IMR-90 (cell line): ENCODE measurements around the gene NECAB2. TPM values are rescaled to one million over a fixed set of nuclear protein-coding genes. Genes with fewer than 3 reads are reported as not detected.

Source experiments
- ATAC-seq: fragments of 200-7000 bp; cut with Tn5 transposase; 2 replicates; pipeline ENCODE4 v1.9.1; 2020; ENCODE audit warnings: low read depth, mild to moderate bottlenecking, moderate library complexity
- BruUV-seq: library from RNA; stranded (reverse); fragments of 400-500 nt; replicated peaks from 2 replicates; lab custom pipeline; 2021; lab: Mats Ljungman, UMichigan
- CTCF ChIA-PET: fragments of 300-600 bp; formaldehyde crosslinking; extraction: SDS; loops from one replicate; lab custom pipeline; 2021; ENCODE audit warnings: antibody characterized with exemption; lab: Yijun Ruan, JAX
- POLR2A ChIA-PET: fragments of 300-600 bp; sonication (Branson Sonifier 250); formaldehyde crosslinking; loops from one replicate; lab custom pipeline; 2022; ENCODE audit warnings: antibody characterized with exemption; ENCODE audit not compliant: unreplicated experiment; lab: Charles Lee
- DNase-seq: peaks from one replicate; pipeline ENCODE4 v3.0.0; 2013
- H2AFZ ChIP-seq: replicated peaks from 2 replicates; pipeline ENCODE3; 2013; ENCODE audit warnings: low read length, mild to moderate bottlenecking; ENCODE audit not compliant: poor library complexity
- H2AK5ac ChIP-seq: 2 replicates; pipeline ENCODE4 v1.6.1; 2013; ENCODE audit warnings: low read depth, low read length, inconsistent platforms
- H2AK9ac ChIP-seq: replicated peaks from 2 replicates; pipeline ENCODE3; 2013; ENCODE audit warnings: mild to moderate bottlenecking, low read depth, low read length, moderate library complexity; ENCODE audit not compliant: poor library complexity
- H2BK120ac ChIP-seq: 2 replicates; pipeline ENCODE4 v1.6.1; 2013; ENCODE audit warnings: low read depth, low read length, inconsistent platforms
- H2BK15ac ChIP-seq: 3 replicates; pipeline ENCODE4 v1.6.1; 2013; ENCODE audit warnings: low read depth, low read length, inconsistent platforms
- H2BK20ac ChIP-seq: 2 replicates; pipeline ENCODE4 v1.6.1; 2013; ENCODE audit warnings: low read depth, mild to moderate bottlenecking, inconsistent platforms, low read length, moderate library complexity
- H2BK5ac ChIP-seq: 2 replicates; pipeline ENCODE4 v1.6.1; 2013; ENCODE audit warnings: mild to moderate bottlenecking, low read depth, low read length, inconsistent platforms; ENCODE audit not compliant: poor library complexity, severe bottlenecking
- H3K14ac ChIP-seq: replicated peaks from 2 replicates; pipeline ENCODE4 v1.6.1; 2013; ENCODE audit warnings: low read depth, low read length, inconsistent platforms
- H3K18ac ChIP-seq: 2 replicates; pipeline ENCODE4 v1.6.1; 2013; ENCODE audit warnings: low read depth, low read length, control low read depth
- H3K23ac ChIP-seq: 2 replicates; pipeline ENCODE4 v1.6.1; 2013; ENCODE audit warnings: low read depth, low read length, inconsistent platforms
- H3K27ac ChIP-seq: 2 replicates; pipeline ENCODE4 v1.5.1; 2013; ENCODE audit warnings: mild to moderate bottlenecking, control low read depth, low read length; ENCODE audit not compliant: insufficient read depth
- H3K27me3 ChIP-seq: 2 replicates; pipeline ENCODE4 v1.6.1; 2013; ENCODE audit warnings: low read length; ENCODE audit not compliant: control insufficient read depth, insufficient read depth
- H3K36me3 ChIP-seq: 2 replicates; pipeline ENCODE4 v1.6.1; 2013; ENCODE audit warnings: low read length, mixed read lengths; ENCODE audit not compliant: control insufficient read depth, insufficient read depth
- H3K4ac ChIP-seq: 2 replicates; pipeline ENCODE4 v1.6.1; 2013; ENCODE audit warnings: low read depth, low read length, inconsistent platforms
- H3K4me1 ChIP-seq: 2 replicates; pipeline ENCODE4 v1.6.1; 2013; ENCODE audit warnings: low read length, mixed read lengths; ENCODE audit not compliant: control insufficient read depth, insufficient read depth
- H3K4me2 ChIP-seq: 2 replicates; pipeline ENCODE4 v1.6.1; 2013; ENCODE audit warnings: low read depth, mild to moderate bottlenecking, control low read depth, low read length, moderate library complexity
- H3K4me3 ChIP-seq: 2 replicates; pipeline ENCODE4 v1.5.1; 2013; ENCODE audit warnings: low read depth, mild to moderate bottlenecking, control low read depth, low read length, moderate library complexity; ENCODE audit not compliant: insufficient read depth
- H3K56ac ChIP-seq: 2 replicates; pipeline ENCODE4 v1.6.1; 2013; ENCODE audit warnings: low read length, inconsistent platforms; ENCODE audit not compliant: insufficient read depth; ENCODE audit errors: extremely low read depth
- H3K79me1 ChIP-seq, 2 experiments: 2 replicates each; pipeline ENCODE4 v1.6.1; 2013; ENCODE audit warnings: low read length in 2 of 2, inconsistent platforms in 1 of 2, low read depth in 1 of 2
- H3K9ac ChIP-seq: 2 replicates; pipeline ENCODE4 v1.6.1; 2013; ENCODE audit warnings: low read depth, low read length, control low read depth
- H3K9me1 ChIP-seq: 2 replicates; pipeline ENCODE4 v1.6.1; 2013; ENCODE audit warnings: low read length, inconsistent platforms; ENCODE audit not compliant: insufficient read depth
- H3K9me3 ChIP-seq: 2 replicates; pipeline ENCODE4 v1.6.1; 2013; ENCODE audit warnings: low read length; ENCODE audit not compliant: control insufficient read depth, insufficient read depth
- H4K20me1 ChIP-seq: 2 replicates; pipeline ENCODE4 v1.6.1; 2013; ENCODE audit warnings: low read length, inconsistent platforms; ENCODE audit not compliant: insufficient read depth
- H4K5ac ChIP-seq: 2 replicates; pipeline ENCODE4 v1.6.1; 2013; ENCODE audit warnings: mild to moderate bottlenecking, low read depth, low read length, control low read depth
- H4K8ac ChIP-seq, 2 experiments: 2 replicates each; pipeline ENCODE4 v1.6.1; 2013; ENCODE audit warnings: low read depth in 2 of 2, low read length in 2 of 2, control low read depth in 1 of 2, inconsistent platforms in 1 of 2
- H4K91ac ChIP-seq: 2 replicates; pipeline ENCODE4 v1.6.1; 2013; ENCODE audit warnings: low read depth, low read length, inconsistent platforms; ENCODE audit not compliant: insufficient read depth
- BHLHE40 ChIP-seq: fragments of 150-350 bp; IDR thresholded peaks from 2 replicates; pipeline ENCODE4 v1.6.1; 2016; ENCODE audit warnings: mild to moderate bottlenecking, low read depth, low read length
- CEBPB ChIP-seq: IDR thresholded peaks from 2 replicates; pipeline ENCODE4 v1.6.1; 2012; ENCODE audit warnings: low read depth, low read length, improper control_type of control experiment
- CHD1 ChIP-seq: IDR thresholded peaks from 2 replicates; pipeline ENCODE4 v1.6.1; 2012; ENCODE audit warnings: low read depth, low read length, improper control_type of control experiment
- CTCF ChIP-seq: conservative IDR thresholded peaks from 2 replicates; pipeline ENCODE4 v1.5.1; 2012; ENCODE audit warnings: mild to moderate bottlenecking, low read depth, low read length, improper control_type of control experiment
- ELK1 ChIP-seq: fragments of 150-350 bp; IDR thresholded peaks from 2 replicates; pipeline ENCODE4 v1.6.1; 2016; ENCODE audit warnings: low read depth, mild to moderate bottlenecking, low read length, moderate library complexity, borderline replicate concordance
- FOS ChIP-seq: fragments of 150-350 bp; IDR thresholded peaks from 2 replicates; pipeline ENCODE4 v1.6.1; 2016; ENCODE audit warnings: low read depth, low read length
- MAFK ChIP-seq: IDR thresholded peaks from 2 replicates; pipeline ENCODE4 v1.6.1; 2012; ENCODE audit warnings: low read depth, low read length, improper control_type of control experiment
- MAZ ChIP-seq: IDR thresholded peaks from 2 replicates; pipeline ENCODE4 v1.6.1; 2012; ENCODE audit warnings: low read depth, mild to moderate bottlenecking, low read length, improper control_type of control experiment, moderate library complexity, borderline replicate concordance
- NFE2L2 ChIP-seq: fragments of 150-350 bp; IDR thresholded peaks from 2 replicates; pipeline ENCODE4 v1.6.1; 2016; ENCODE audit warnings: low read depth, mild to moderate bottlenecking, low read length
- RAD21 ChIP-seq: IDR thresholded peaks from 2 replicates; pipeline ENCODE4 v1.6.1; 2012; ENCODE audit warnings: low read length, improper control_type of control experiment
- RCOR1 ChIP-seq: IDR thresholded peaks from 2 replicates; pipeline ENCODE4 v1.6.1; 2012; ENCODE audit warnings: mild to moderate bottlenecking, low read length, improper control_type of control experiment; ENCODE audit not compliant: insufficient replicate concordance
- RFX5 ChIP-seq: IDR thresholded peaks from 2 replicates; pipeline ENCODE4 v1.8.0; 2012; ENCODE audit warnings: low read depth, mild to moderate bottlenecking, low read length, moderate library complexity
- SMC3 ChIP-seq: fragments of 150-350 bp; IDR thresholded peaks from 2 replicates; pipeline ENCODE4 v1.6.1; 2016; ENCODE audit warnings: low read depth, mild to moderate bottlenecking, antibody characterized with exemption, low read length, moderate library complexity
- USF2 ChIP-seq: fragments of 150-350 bp; IDR thresholded peaks from 2 replicates; pipeline ENCODE4 v1.6.1; 2017; ENCODE audit warnings: mild to moderate bottlenecking, antibody characterized with exemption, low read length, low read depth
- WGBS, 2 experiments: methylation state at CpG; one replicate each; pipeline versions ENCODE4 v1.1.5 to v1.1.7; 2013; ENCODE audit warnings: missing lambda C conversion rate in 2 of 2; ENCODE audit not compliant: insufficient read length in 1 of 2; ENCODE audit errors: extremely low coverage in 2 of 2; 5-methylcytosine and 5-hydroxymethylcytosine counted together
- dilution Hi-C: fragments of 300-500 bp; cut with HindIII; formaldehyde crosslinking; loops from one replicate; pipeline ENCODE4 v1.14.3; 2018; ENCODE audit warnings: low sequenced_read_pairs; ENCODE audit not compliant: unreplicated experiment
- in situ Hi-C: fragments of 300-500 bp; cut with MboI; formaldehyde crosslinking; loops from 3 replicates; pipeline ENCODE4 v1.14.3; 2019; ENCODE audit warnings: low sequenced_read_pairs, inconsistent platforms, mixed read lengths
- intact Hi-C: fragments of 100-400 bp; cut with micrococcal nuclease; formaldehyde crosslinking; loops from 2 replicates; pipeline ENCODE4 v1.10.0; 2022
- polyA plus RNA-seq, 3 experiments: library from polyadenylated mRNA; depleted of rRNA; stranded (reverse); fragments of >200 nt; gene quantifications; 2 replicates each; pipeline ENCODE4 v1.2.3, GENCODE V29; 2012; ENCODE audit warnings: low replicate concordance in 1 of 3
- total RNA-seq: library from RNA; depleted of rRNA; stranded (reverse); fragments of >200 nt; gene quantifications from 2 replicates; pipeline ENCODE4 v1.2.3, GENCODE V29; 2012

NECAB2 gene
- total and polyA plus RNA-seq, 2 of the 4 experiments (the other 2 are of a cell fraction): 0.27 TPM; not detected in 1

- Histone ChIP-seq H3K9me1 (no peaks in the 10 kb centered on the region; the same call in 1 of the 2 replicates), H3K27me3 (peaks cover 56% of the 10 kb centered on the region), H3K4me3 (no peak overlapping the region), H2AFZ (no peak overlapping the region), H3K27ac (no peak overlapping the region), H4K5ac (no peak overlapping the region), H3K56ac (no peak overlapping the region), H3K9ac (no peak overlapping the region), H3K4me1 (no peaks in the 10 kb centered on the region), H3K14ac (no peak overlapping the region), H3K23ac (no peak overlapping the region), H3K4ac (no peak overlapping the region), H3K9me3 (peaks cover 13% of the 10 kb centered on the region), H2AK5ac (no peak overlapping the region), H2AK9ac (no peak overlapping the region), H3K79me1 (no peaks in the 10 kb centered on the region), H3K4me2 (no peak overlapping the region), H4K8ac (no peak overlapping the region), H2BK20ac (no peak overlapping the region), H3K18ac (no peak overlapping the region), H2BK5ac (no peak overlapping the region), H3K36me3 (no peaks in the 10 kb centered on the region), H2BK15ac (no peak overlapping the region), H2BK120ac (no peak overlapping the region), H4K91ac (no peak overlapping the region), H4K20me1 (no peaks in the 10 kb centered on the region)
- in situ Hi-C loops: no loop called here
- no peak for TF ChIP-seq RFX5
- no peak for TF ChIP-seq FOS
- no peak for TF ChIP-seq MAZ
- TF ChIP-seq NFE2L2: no peak
- no peak for TF ChIP-seq USF2
- TF ChIP-seq CEBPB: no peak
- no peak for TF ChIP-seq CTCF
- no peak for TF ChIP-seq CHD1
- TF ChIP-seq RCOR1: no peak
- TF ChIP-seq SMC3: no peak
- TF ChIP-seq MAFK: no peak
- no peak for TF ChIP-seq BHLHE40
- TF ChIP-seq ELK1: no peak
- no peak for TF ChIP-seq RAD21
- ATAC-seq: no peak
- no CpG with 5 or more reads among the region's 15 CpGs for WGBS, 2 experiments
- ChIA-PET CTCF (no interaction called here), POLR2A (no interaction called here)
- DNase-seq: no peak
- BruUV-seq: no TSS peak
- intact Hi-C loops: no loop called here
- dilution Hi-C loops: no loop called here
Observed at GRCh38 chr16:84032458-84033178, 64.6 kb downstream of the NECAB2 start.
